GM21619 (cell line): Measurements from ENCODE around the gene TBCD.
"Not testable (repeated sequence)": the region's sequence is repeated elsewhere in the genome, so short reads cannot be mapped to it uniquely, and the experiment has no call there.

ENCODE experiments used
- ATAC-seq: cut with Tn5 transposase; IDR thresholded peaks from one replicate; pipeline ENCODE4 v1.9.1; 2021; ENCODE audit not compliant: unreplicated experiment

TBCD gene

DNA sequence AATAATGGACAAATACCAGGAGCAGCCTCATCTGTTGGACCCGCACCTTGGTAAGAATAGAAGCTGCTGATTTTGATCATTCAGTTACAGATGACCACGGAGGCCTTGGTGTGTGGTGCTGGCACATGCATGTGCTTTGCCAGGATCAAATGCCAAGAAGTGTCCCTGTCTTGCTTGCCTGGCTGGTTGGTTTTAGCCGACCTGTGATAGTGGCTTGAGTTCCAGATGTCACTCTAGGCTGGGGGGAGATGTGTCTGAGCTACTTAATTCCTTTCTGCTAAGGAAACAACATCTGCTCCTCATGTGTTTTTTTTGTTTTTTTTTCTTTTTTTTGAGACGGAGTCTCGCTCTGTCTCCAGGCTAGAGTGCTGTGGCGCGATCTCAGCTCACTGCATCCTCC is 4.3 kb downstream of the TBCD start:
- ATAC-seq, result no peak

DNA sequence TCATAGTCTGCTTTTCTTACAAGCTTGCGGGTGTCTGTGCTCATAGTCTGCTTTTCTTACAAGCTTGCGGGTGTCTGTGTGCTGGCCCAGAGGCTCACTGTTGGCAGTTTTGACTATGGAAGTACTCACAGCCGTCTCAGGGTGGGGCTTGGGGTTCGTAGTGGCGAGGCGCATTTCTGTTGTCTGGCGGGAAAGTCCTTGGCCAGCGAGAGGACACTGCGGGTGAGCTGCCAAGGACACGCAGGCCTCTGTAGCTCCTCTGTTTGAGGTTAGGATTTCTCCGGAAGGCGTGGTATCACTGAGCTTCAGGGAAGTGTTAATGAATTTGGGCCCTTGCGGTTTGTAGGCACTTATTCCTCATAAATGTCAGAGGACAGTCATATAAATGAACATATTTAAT is 13.5 kb downstream of the TBCD start:
- no peak for ATAC-seq

DNA sequence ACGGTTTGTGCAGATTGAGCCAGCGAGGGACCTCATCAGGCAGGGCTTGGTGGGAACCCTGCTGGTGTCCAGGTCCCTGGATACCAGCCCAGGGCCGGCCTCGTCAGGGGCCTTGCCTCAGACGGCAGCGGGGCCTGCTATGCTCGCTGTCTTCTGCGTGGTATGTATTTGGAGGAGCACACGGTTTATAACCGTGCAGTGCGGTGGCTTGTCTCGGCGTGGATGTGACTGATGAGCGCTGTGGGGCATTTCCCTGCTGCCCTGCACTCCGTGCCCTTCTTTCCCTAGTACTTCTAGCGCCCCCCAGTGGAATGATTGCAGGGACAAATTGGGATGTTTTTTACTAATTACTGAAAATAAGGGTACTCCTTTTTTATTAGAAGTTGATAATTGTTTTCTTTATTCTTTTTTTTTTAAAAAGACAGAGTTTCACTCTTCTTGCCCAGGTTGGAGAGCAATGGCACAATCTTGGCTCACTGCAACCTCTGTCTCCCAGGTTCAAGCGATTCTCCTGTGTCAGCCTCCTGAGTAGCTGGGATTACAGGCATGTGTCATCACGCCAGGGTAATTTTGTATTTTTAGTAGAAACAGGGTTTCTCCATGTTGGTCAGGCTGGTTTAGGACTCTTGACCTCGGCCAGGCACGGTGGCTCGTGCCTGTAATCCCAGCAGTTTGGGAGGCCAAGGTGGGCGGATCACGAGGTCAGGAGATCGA is 15.3 kb downstream of the TBCD start:
- ATAC-seq, result no peak

- no peak for ATAC-seq
These were observed 17.2 kb downstream of the TBCD start for GRCh38 chr17:82769041-82769440.

DNA sequence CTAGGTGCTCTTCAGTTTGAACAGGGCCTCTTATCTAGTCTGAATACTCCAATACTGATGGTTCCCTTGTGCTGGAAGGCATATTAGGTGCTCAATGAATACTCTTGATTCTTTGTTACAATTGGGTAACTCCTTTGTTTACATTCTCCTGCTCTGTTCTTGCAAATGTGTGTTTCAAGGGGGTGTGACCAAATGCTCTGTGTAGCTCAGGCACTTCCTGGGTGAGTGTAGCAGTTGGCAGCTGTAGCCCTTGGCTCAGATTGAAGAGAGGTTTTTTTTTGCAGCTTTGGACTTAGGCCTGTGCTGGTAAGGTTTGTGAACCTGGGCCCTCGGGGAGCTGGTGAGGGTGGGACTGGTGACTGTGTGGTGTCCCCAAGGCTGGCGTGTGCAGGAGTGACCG is 20.2 kb downstream of the TBCD start:
- no peak for ATAC-seq

DNA sequence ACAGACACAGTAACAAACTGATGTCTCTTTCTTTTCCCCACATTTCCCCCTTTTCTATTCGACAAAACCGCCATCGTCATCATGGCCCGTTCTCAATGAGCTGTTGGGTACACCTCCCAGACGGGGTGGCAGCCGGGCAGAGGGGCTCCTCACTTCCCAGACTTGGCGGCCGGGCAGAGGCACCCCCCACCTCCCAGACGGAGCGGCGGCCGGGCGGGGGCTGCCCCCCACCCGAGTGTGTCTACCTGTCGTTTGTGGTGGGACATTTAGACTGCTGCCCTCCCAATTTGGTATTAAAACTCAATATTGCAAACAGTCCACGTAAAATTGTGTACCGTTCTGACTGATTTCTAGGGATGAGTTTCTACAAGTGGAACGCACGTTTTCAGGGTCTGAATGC is 22.6 kb downstream of the TBCD start:
- ATAC-seq, result not testable (repeated sequence)

DNA sequence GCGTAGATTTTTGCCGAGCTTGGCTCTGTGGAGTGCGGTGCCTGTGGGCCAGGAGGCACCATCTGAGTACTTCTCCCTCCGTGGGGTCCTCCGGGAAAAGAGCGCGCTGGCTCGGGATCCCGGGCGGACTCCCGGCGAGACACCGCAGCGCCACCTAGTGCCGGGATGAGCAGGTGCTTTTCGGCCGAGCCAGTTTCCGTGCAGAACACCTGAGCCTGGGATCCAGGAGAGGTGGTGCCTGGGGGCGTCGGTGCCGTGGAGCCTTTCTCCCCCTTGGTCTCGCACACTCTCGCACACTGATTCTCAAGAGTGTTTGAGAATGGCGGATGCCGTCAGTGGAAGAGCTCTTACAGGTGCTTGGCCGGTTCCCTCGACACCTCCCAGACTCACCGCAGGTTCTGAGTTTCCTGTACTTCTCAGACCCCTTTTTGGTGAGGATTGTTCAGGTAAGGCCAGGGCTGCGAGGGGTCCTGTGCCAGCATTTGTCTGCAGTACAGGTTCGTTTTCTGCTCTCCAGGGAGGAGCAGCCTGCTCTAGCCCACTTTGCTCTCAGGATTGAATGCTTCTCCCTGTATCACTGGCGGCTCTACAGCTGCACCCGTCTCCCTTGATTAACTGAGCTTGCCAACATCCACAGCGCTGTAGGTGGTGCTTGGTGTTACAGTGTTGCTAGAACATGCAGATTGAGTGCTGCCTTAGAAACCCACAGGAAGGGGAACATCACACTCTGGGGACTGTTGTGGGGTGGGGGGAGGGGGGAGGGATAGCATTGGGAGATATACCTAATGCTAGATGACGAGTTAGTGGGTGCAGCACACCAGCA is 23.3 kb downstream of the TBCD start:
- ATAC-seq, result no peak

GRCh38 chr17:82776454-82776853 is 24.6 kb downstream of the TBCD start:
- ATAC-seq, result no peak

DNA sequence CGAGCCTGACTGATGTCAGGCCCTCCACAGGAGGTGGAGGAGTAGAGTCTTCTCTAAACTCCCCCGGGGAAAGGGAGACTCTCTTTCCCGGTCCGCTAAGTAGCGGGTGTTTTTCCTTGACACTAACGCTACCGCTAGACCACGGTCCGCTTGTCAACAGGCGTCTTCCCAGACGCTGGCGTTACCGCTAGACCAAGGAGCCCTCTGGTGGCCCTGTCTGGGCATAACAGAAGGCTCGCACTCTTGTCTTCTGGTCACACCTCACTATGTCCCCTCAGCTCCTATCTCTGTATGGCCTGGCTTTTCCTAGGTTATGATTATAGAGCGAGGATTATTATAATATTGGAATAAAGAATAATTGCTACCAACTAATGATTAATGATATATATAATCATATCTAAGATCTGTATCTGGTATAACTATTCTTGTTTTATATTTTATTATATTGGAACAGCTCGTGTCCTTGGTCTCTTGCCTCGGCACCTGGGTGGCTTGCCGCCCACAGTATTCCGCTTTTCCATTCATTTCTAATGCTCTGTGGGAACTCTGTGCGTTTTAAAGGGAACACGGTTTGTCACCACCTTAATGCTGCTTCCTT is 26.0 kb downstream of the TBCD start:
- ATAC-seq, result not testable (repeated sequence)

- no peak for ATAC-seq
These were observed 27.7 kb downstream of the TBCD start for GRCh38 chr17:82779541-82779940.

GRCh38 chr17:82780195-82780594 is 28.3 kb downstream of the TBCD start:
- no peak for ATAC-seq

DNA sequence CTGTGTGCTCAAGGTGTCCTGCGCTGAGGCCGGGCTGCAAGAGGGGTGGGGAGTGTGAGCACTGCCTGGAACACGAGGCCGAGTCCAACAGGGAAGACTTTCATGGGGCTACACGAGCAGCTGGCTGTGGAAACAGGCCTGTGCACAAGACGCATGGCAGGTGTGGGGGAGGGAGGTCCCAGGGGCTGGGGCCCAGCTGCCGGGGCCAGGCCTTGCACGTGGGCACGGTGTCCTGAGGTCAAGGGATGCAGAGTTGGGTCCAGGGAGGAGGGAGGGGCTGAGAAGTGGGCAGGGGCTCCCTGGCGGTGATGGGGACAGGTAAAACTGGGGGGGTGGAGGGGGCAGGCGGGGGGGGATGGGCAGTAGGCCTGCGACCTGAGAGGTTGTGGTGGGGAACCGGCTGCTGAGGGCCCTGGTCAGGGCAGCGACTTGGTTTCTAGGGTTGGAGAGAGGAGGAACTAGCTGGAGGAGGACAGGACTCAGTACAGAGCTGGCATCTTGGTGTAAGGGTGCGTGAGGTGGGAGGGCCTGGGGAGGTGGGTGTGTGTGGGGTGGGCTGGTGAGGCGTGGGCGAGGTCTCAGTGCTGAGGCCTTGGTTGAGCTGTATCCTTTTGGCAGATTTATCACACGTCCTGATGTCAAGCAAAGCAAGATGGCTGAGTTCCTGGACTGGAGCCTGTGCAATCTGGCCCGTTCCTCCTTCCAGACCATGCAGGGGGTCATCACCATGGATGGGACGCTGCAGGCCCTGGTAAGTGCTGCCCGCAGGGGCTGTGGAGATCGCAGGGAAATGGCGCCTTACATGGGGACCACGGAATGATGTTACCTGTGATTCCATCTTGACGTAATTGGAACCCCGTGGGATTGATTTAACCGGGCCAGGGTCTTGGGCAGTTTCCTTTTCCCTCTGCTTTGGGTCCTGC is 29.4 kb downstream of the TBCD start:
- no peak for ATAC-seq

GRCh38 chr17:82781894-82782274 is 30.0 kb downstream of the TBCD start:
- no peak for ATAC-seq

- no peak for ATAC-seq
These were observed 30.9 kb downstream of the TBCD start for GRCh38 chr17:82782657-82783207.

DNA sequence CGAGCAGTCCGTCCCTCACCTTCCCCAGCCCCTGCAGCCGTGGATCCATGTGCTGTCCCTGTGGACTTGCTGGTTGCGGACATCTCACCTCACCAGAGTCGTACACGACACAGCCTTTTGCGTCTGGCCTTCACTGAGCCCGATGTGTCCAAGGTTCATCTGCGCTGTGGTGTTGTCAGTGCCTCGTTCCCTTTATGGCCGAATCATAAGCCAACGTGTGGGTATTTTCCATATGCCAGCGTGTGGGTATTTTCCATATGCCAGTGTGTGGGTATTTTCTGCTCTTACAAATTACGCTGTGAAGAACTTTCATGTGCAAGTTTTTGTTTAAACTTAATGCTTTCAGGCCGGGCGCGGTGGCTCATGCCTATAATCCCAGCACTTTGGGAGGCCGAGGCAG is 31.6 kb downstream of the TBCD start:
- no peak for ATAC-seq

- not testable (repeated sequence) for ATAC-seq
These were observed 33.7 kb downstream of the TBCD start for GRCh38 chr17:82785581-82785980.

DNA sequence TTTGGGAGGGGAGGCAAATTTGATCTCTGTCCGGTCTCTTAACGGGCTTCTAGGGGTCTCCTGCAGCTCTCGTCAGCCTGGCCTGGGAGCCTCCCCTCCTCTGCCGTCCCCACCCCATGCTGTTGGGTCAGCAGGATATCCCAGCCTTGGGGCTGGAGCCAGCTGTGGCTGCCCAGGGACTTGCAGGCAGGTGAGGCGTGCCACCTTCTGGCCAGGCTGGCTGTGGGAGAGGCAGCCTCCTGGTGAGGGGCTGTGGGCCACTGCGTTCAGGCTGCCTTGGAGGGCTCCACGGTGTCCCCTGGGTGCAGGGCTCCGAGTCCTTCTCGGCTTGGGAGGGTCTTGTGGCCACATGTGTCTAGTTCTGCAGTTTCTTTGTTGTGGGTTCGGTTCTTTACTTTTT is 34.6 kb downstream of the TBCD start:
- no peak for ATAC-seq

DNA sequence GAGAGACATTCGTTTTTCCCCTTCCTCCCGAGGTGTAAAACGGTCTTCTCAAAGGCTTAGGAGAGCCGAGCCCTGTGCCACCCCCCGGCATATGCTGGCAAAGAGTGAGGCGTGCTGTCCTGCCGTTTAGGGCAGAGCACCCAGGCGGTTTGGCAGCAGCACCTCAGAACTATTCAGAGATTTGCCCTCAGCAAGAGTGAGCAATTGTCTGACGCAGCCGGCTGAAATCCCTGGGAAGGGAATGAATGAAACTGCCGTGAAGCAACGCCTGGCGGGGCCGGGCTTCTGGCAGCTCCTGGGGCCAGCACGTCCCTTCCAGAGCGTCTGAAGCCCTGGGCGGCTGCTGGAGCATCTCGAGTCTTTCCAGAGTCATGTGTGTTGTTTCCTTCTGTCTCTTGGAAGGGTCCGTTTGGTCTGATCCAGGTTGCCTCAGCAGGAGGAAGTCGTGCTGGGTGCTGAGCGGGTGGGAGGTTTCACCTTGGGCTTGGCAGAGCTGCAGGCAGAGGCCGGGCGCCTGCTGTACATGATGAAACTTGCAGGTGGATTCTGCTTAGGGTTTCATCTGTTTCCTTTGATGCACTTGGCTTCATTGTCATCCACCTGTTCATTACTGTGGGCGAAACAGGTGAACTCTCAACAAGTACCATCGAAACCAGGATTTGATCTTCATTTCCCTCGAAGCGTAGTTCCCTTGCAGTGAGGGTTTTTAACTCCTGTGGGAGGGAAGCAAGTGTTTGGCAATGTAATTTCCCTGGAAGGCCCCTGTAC is 35.4 kb downstream of the TBCD start:
- ATAC-seq, result no peak

DNA sequence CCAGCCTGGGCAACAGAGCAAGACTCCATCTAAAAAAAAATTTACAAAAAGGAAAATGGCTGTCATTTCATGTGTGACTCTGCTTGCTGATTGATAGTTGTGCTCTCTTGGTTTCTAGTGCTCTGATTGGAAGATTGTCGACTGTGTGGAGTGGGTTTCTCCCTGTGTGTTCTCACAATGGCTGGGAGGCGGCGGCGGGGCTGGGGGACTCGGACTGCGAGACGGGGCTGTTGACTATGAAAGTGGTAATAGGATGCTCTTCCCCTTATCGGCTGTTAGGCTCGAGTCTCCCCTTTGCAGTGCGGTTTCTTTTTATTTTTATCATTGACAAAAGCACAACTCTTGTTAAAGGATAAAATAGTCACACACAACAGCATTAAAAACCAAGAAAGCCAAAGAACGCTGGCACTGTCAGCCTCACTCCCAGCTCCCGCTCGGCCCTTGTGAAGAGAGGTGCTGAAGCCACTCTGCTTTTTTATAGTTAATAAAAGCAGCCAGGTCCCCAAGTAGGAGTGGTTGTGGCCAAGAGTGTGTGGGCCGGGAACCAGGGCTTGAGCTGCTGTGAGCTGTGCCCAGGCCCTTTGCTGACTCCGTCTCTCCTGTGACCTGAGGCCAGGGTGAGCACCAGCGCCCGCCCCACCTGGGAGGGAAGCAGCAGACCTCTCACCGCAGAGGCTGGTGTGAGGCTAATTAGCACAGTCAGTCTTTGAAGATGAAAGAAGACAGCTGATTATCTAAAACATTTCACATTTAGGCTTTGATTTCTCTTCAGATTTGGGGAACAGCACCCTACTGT is 36.5 kb downstream of the TBCD start:
- ATAC-seq, result no peak
